Thoracic aorta (tissue), 2 donors: ENCODE measurements around the gene OR52A5. TPM values are rescaled to one million over a fixed set of nuclear protein-coding genes. Genes with fewer than 3 reads are reported as not detected.

Source experiments
- ATAC-seq: fragments of 150-250 bp; one replicate; pipeline ENCODE4 v1.8.0; 2017; ENCODE audit warnings: low read depth; ENCODE audit not compliant: insufficient number of reproducible peaks, low FRiP score
- DNase-seq: peaks from one replicate; pipeline ENCODE4 v3.0.0-alpha.2; 2020; ENCODE audit warnings: low spot score
- H3K27ac ChIP-seq, 2 donors: fragments of 200-600 bp; sonication (generic); 1 replicate in 1 of 2; 2 replicates in 1 of 2; pipeline ENCODE4 v1.5.1; 2016; ENCODE audit warnings: mild to moderate bottlenecking in 2 of 2, moderate library complexity in 2 of 2
- H3K27me3 ChIP-seq: fragments of 200-600 bp; sonication (generic); replicated peaks from 2 replicates; pipeline ENCODE4 v1.6.0; 2016; ENCODE audit warnings: mild to moderate bottlenecking; ENCODE audit not compliant: insufficient read depth
- H3K36me3 ChIP-seq: fragments of 200-600 bp; sonication (generic); one replicate; pipeline ENCODE4 v1.5.1; 2016
- H3K4me1 ChIP-seq, 2 donors: fragments of 200-600 bp; sonication (generic); 1 replicate in 1 of 2; 2 replicates in 1 of 2; pipeline versions ENCODE4 v1.5.1 to v1.6.0; 2016; ENCODE audit warnings: low read depth in 2 of 2, mild to moderate bottlenecking in 1 of 2; ENCODE audit not compliant: control insufficient read depth in 1 of 2
- H3K4me3 ChIP-seq: fragments of 200-600 bp; sonication (generic); 2 replicates; pipeline ENCODE4 v1.5.1; 2016; ENCODE audit warnings: mild to moderate bottlenecking
- H3K9me3 ChIP-seq: fragments of 200-600 bp; sonication (generic); 2 replicates; pipeline ENCODE4 v1.5.1; 2016
- total RNA-seq, 2 donors: library from RNA; depleted of rRNA; stranded (reverse); fragments of >200 nt; gene quantifications; one replicate each; pipeline versions ENCODE4 v1.1.0 to v1.2.3, GENCODE V29; 2016
- TF ChIP-seq, protein P1 (sequence below): fragments of 200-600 bp; sonication (generic); IDR thresholded peaks from one replicate; pipeline ENCODE4 v1.5.1; 2019; ENCODE audit warnings: antibody characterized with exemption

OR52A5 gene
- total RNA-seq, 2 donors from 2014 or later: not detected

DNA sequence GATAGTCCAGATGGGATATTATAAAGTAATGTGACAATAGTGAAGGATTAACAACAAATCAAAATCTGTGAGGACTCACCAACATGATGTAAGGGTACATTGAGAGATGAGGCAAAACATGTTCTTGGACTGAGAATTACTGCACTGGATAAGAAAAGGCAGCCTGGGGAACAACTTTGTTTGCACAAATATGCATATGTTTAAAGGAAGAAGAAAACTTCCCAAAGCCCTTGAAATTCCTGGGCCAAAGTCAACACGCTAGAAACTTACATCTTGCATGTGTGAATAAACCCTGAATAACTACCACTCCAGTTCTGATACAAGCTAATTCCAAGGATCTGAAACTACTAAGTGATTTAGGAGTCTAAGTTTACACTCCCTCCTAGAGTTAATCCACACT is 1.1 kb downstream of the OR52A5 start:
- H3K9me3 ChIP-seq: no peaks in the 10 kb centered on the region
- TF ChIP-seq, protein P1, sequence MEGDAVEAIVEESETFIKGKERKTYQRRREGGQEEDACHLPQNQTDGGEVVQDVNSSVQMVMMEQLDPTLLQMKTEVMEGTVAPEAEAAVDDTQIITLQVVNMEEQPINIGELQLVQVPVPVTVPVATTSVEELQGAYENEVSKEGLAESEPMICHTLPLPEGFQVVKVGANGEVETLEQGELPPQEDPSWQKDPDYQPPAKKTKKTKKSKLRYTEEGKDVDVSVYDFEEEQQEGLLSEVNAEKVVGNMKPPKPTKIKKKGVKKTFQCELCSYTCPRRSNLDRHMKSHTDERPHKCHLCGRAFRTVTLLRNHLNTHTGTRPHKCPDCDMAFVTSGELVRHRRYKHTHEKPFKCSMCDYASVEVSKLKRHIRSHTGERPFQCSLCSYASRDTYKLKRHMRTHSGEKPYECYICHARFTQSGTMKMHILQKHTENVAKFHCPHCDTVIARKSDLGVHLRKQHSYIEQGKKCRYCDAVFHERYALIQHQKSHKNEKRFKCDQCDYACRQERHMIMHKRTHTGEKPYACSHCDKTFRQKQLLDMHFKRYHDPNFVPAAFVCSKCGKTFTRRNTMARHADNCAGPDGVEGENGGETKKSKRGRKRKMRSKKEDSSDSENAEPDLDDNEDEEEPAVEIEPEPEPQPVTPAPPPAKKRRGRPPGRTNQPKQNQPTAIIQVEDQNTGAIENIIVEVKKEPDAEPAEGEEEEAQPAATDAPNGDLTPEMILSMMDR: no peak
- DNase-seq (no peak), ATAC-seq (no peak)
- H3K27me3 ChIP-seq: no peaks in the 10 kb centered on the region
- H3K36me3 ChIP-seq: no peaks in the 10 kb centered on the region
- H3K27ac ChIP-seq: no peak overlapping the region
- no peaks in the 10 kb centered on the region for H3K4me1 ChIP-seq
- H3K4me3 ChIP-seq: no peak overlapping the region

- TF ChIP-seq, protein P1: no peak
- ATAC-seq: no peak
- no peak overlapping the region for H3K4me3 ChIP-seq
- no peaks in the 10 kb centered on the region for H3K27me3 ChIP-seq
- no peaks in the 10 kb centered on the region for H3K36me3 ChIP-seq
- H3K9me3 ChIP-seq: no peaks in the 10 kb centered on the region
- H3K27ac ChIP-seq: no peak overlapping the region
- no peaks in the 10 kb centered on the region for H3K4me1 ChIP-seq
- DNase-seq: no peak
Observed at GRCh38 chr11:5136261-5136660, 1.9 kb downstream of the OR52A5 start.

DNA sequence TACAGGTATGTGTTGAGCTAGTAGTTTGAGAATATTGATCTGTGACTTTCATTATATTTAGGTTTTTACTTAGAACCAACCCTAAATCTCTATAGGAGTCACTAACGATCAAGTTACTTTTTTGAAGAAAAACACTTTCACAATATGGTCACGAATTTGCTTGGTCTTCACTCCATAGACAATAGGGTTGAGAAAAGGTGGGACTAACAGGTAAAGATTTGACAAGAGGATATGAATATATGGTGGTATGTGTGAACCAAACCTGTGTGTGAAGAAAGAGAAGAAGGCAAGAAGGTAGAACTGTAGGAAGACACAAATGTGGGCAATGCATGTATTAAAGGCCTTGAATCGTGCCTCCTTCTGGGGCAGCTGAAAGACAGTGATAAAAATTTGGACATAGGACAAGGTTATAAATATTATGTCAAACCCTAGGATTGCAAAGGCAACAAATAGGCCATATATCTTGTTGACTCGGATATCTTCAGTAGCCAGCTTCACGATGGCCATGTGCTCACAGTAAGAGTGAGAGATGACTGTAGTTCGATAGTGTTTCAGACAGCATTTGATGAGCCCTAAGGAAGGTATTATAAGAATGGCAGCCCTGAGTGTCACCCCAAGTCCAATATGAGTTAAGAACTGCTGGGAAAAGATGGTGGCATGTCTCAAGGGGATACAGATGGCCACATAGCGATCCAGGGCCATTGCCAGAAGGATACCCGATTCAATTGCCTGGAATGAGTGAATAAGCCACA is 6.4 kb downstream of the OR52A5 start:
- no peaks in the 10 kb centered on the region for H3K36me3 ChIP-seq
- ATAC-seq (no peak), DNase-seq (no peak)
- no peaks in the 10 kb centered on the region for H3K4me1 ChIP-seq
- H3K27me3 ChIP-seq: no peaks in the 10 kb centered on the region
- H3K4me3 ChIP-seq: no peak overlapping the region
- TF ChIP-seq, protein P1: no peak
- H3K9me3 ChIP-seq: no peaks in the 10 kb centered on the region
- H3K27ac ChIP-seq: no peak overlapping the region

DNA sequence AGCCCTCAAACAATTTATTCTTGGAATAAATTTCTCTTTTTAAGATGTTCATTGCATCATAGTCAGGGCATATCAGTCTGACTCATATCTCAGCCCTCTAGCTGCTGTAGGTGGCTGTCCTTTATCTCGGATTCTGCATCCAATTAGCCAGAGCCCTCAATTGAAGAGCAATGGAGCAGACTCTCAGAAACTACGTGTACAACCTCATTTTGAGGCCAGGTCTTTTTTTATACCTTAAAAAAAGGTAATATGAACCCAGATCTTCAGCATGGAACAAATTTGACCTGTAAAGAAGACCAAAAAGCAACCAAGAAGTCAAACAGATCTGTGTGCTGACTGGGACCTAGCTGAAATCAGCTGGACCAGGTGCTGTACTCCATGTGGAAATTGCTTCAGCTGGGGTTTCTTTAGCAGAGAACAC is 8.7 kb downstream of the OR52A5 start:
- no peaks in the 10 kb centered on the region for H3K9me3 ChIP-seq
- H3K36me3 ChIP-seq: no peaks in the 10 kb centered on the region
- no peak overlapping the region for H3K27ac ChIP-seq
- DNase-seq (no peak), ATAC-seq (no peak)
- H3K4me3 ChIP-seq: no peak overlapping the region
- H3K27me3 ChIP-seq: no peaks in the 10 kb centered on the region
- TF ChIP-seq, protein P1: no peak
- H3K4me1 ChIP-seq: no peaks in the 10 kb centered on the region

DNA sequence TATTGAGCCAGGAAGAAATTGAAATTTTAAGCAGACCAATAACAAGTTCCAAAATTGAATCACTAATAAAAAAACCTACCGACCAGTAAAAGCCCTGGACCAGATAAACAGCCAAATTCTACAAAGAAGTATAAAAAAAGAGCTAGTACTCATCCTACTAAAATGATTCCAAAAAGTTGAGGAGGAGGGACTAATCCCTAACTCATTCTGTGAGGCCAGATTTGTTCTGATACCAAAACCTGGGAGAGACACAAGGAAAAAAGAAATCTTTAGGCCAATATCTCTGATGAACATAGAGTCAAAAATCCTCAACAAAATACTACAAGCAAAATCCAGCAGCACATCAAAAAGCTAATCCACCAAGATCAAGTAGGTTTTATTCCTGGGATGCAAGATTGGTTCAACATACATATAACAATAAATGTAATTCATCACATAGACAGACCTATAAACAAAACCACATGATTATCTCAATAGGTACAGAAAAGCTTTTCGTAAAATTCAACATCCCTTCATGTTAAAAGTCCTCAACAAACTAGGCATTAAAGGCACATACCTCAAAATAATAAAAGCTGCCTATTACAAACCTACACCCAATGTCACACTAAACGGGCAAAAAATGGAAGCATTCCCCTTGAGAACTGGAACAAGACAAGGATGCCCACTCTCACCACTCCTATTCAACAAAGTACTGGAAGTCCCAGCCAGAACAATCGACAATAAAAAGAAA is 13.1 kb downstream of the OR52A5 start:
- ATAC-seq: no peak
- TF ChIP-seq, protein P1: no peak

More for the DNA sequence above, 13.1 kb downstream of the OR52A5 start:
- no peak overlapping the region for H3K4me3 ChIP-seq
- H3K36me3 ChIP-seq: no peaks in the 10 kb centered on the region
- H3K27ac ChIP-seq: no peak overlapping the region
- H3K27me3 ChIP-seq: no peaks in the 10 kb centered on the region
- H3K9me3 ChIP-seq: no peaks in the 10 kb centered on the region
- H3K4me1 ChIP-seq: no peaks in the 10 kb centered on the region
- DNase-seq: no peak
